GM23338 (cell line): ENCODE data around the gene SV2C. TPM values are rescaled to one million over a fixed set of nuclear protein-coding genes. Genes with fewer than 3 reads are reported as not detected.

Experiments used
- ATAC-seq: fragments of 200-7000 bp; cut with Tn5 transposase; 3 replicates; pipeline ENCODE4 v1.9.1; 2020
- DNase-seq: peaks from one replicate; pipeline ENCODE4 v3.0.0-alpha.2; 2015; ENCODE audit warnings: low spot score
- H2AFZ ChIP-seq: fragments of 200-600 bp; sonication (generic); 2 replicates; pipeline ENCODE4 v1.8.0; 2016; ENCODE audit warnings: antibody characterized with exemption, mild to moderate bottlenecking, moderate library complexity
- H3F3A ChIP-seq: fragments of 200-600 bp; sonication (generic); replicated peaks from 2 replicates; pipeline ENCODE4 v1.8.0; 2017; ENCODE audit warnings: antibody characterized with exemption, mixed run types, low read depth
- H3K27ac ChIP-seq: fragments of 200-600 bp; sonication (generic); 2 replicates; pipeline ENCODE4 v1.6.1; 2016; ENCODE audit warnings: low read depth
- H3K27me3 ChIP-seq: fragments of 200-600 bp; sonication (generic); 2 replicates; pipeline ENCODE4 v1.8.0; 2016; ENCODE audit warnings: mild to moderate bottlenecking, mixed run types, moderate library complexity; ENCODE audit not compliant: insufficient read depth
- H3K36me3 ChIP-seq: fragments of 200-600 bp; sonication (generic); 2 replicates; pipeline ENCODE4 v1.8.0; 2016; ENCODE audit warnings: mild to moderate bottlenecking; ENCODE audit not compliant: insufficient read depth
- H3K4me1 ChIP-seq: fragments of 200-600 bp; sonication (generic); 2 replicates; pipeline ENCODE4 v1.8.0; 2016; ENCODE audit warnings: mild to moderate bottlenecking, moderate library complexity; ENCODE audit not compliant: insufficient read depth
- H3K4me2 ChIP-seq: fragments of 200-600 bp; sonication (generic); 2 replicates; pipeline ENCODE4 v1.7.1; 2017; ENCODE audit warnings: mixed run types
- H3K4me3 ChIP-seq: fragments of 200-600 bp; sonication (generic); 2 replicates; pipeline ENCODE4 v1.6.1; 2016; ENCODE audit warnings: mixed run types
- H3K79me2 ChIP-seq: fragments of 200-600 bp; sonication (generic); replicated peaks from 2 replicates; pipeline ENCODE4 v1.8.0; 2017; ENCODE audit warnings: mild to moderate bottlenecking; ENCODE audit not compliant: insufficient read depth
- H3K9me2 ChIP-seq: fragments of 200-600 bp; sonication (generic); 2 replicates; pipeline ENCODE4 v1.8.0; 2017; ENCODE audit not compliant: insufficient read depth
- H4K20me1 ChIP-seq: fragments of 200-600 bp; sonication (generic); replicated peaks from 2 replicates; pipeline ENCODE4 v1.8.0; 2017; ENCODE audit warnings: mild to moderate bottlenecking; ENCODE audit not compliant: insufficient read depth
- H3K27ac Mint-ChIP-seq: 2 replicates; pipeline ENCODE4 v1.8.0; 2020; ENCODE audit warnings: inconsistent platforms, mild to moderate bottlenecking, moderate library complexity, mixed read lengths
- H3K27me3 Mint-ChIP-seq: 3 replicates; pipeline ENCODE4 v1.8.0; 2022; ENCODE audit warnings: low read depth, mild to moderate bottlenecking, moderate library complexity, mixed read lengths, inconsistent platforms; ENCODE audit not compliant: insufficient read depth, poor library complexity
- H3K36me3 Mint-ChIP-seq: 3 replicates; pipeline ENCODE4 v1.8.0; 2021; ENCODE audit warnings: low read depth, mild to moderate bottlenecking, inconsistent platforms, moderate library complexity, mixed read lengths
- H3K4me1 Mint-ChIP-seq: 3 replicates; pipeline ENCODE4 v1.8.0; 2020; ENCODE audit warnings: mild to moderate bottlenecking, inconsistent platforms, mixed read lengths
- H3K4me3 Mint-ChIP-seq: 3 replicates; pipeline ENCODE4 v1.8.0; 2021; ENCODE audit warnings: moderate library complexity, mild to moderate bottlenecking, inconsistent platforms, mixed read lengths
- H3K9me3 Mint-ChIP-seq: 3 replicates; pipeline ENCODE4 v1.8.0; 2020; ENCODE audit warnings: moderate library complexity, mild to moderate bottlenecking, inconsistent platforms, mixed read lengths
- CREB1 ChIP-seq: fragments of 250-450 bp; sonication (Bioruptor Pico); IDR thresholded peaks from 2 replicates; pipeline ENCODE4 v1.5.0; 2020; ENCODE audit warnings: low read depth, mild to moderate bottlenecking, moderate library complexity
- NANOG ChIP-seq: IDR thresholded peaks from 2 replicates; pipeline ENCODE4 v1.6.1; 2016; ENCODE audit warnings: antibody characterized with exemption, borderline replicate concordance
- POLR2AphosphoS5 ChIP-seq: IDR thresholded peaks from 2 replicates; pipeline ENCODE4 v1.6.1; 2016; ENCODE audit warnings: antibody characterized with exemption, low read depth
- REST ChIP-seq: IDR thresholded peaks from one replicate; pipeline ENCODE4 v1.6.1; 2018; ENCODE audit warnings: antibody characterized with exemption; ENCODE audit not compliant: unreplicated experiment
- ZNF331 ChIP-seq: fragments of 250-450 bp; sonication (Bioruptor Pico); IDR thresholded peaks from 2 replicates; pipeline ENCODE4 v1.5.0; 2020; ENCODE audit warnings: low read depth, mild to moderate bottlenecking, moderate library complexity
- polyA plus RNA-seq: library from polyadenylated mRNA; unstranded; fragments of >200 nt; fragmentation: Nextera tagmentation; extraction: Ambion mirVana; gene quantifications from 2 replicates; pipeline ENCODE4 v1.2.1, GENCODE V29; 2016
- total RNA-seq: library from RNA; depleted of rRNA; stranded (reverse); fragments of >200 nt; shearing (Covaris generic); gene quantifications from 2 replicates; pipeline ENCODE4 v1.2.3, GENCODE V29; 2014
- TF ChIP-seq, protein P1 (sequence below), 2 experiments: fragments of 200-600 bp in 1 of 2; sonication (generic) in 1 of 2; conservative IDR thresholded peaks; 2 replicates each; pipeline versions ENCODE4 v1.5.1 to v1.6.1; 2016 to 2017; ENCODE audit warnings: antibody characterized with exemption in 2 of 2, low read depth in 2 of 2, mild to moderate bottlenecking in 2 of 2, moderate library complexity in 1 of 2
- TF ChIP-seq, protein P2 (sequence below): IDR thresholded peaks from 2 replicates; pipeline ENCODE4 v1.6.1; 2016; ENCODE audit warnings: antibody characterized with exemption
- TF ChIP-seq, protein P3 (sequence below): fragments of 250-450 bp; sonication (Bioruptor Pico); IDR thresholded peaks from 2 replicates; pipeline ENCODE4 v1.5.0; 2020; ENCODE audit warnings: mild to moderate bottlenecking, moderate library complexity

Gene SV2C
- total and polyA plus RNA-seq, 2 experiments from 2014 or later: 0.05 to 0.07 TPM

- ATAC-seq: peak; percentile 60
- Mint-ChIP-seq H3K4me1 (peaks cover 14% of the 10 kb centered on the region), H3K9me3 (peaks cover 7% of the 10 kb centered on the region; the same call in 2 of the 3 replicates), H3K36me3 (no peaks in the 10 kb centered on the region; the same call in 2 of the 3 replicates), H3K27me3 (no peaks in the 10 kb centered on the region), H3K27ac (no peak overlapping the region), H3K4me3 (no peak overlapping the region)
- Histone ChIP-seq H3K27me3 (no peaks in the 10 kb centered on the region), H3K79me2 (no peaks in the 10 kb centered on the region), H3K4me3 (no peak overlapping the region), H3K4me2 (no peak overlapping the region), H3K36me3 (no peaks in the 10 kb centered on the region), H3F3A (no peaks in the 10 kb centered on the region), H4K20me1 (no peaks in the 10 kb centered on the region), H3K9me2 (0 out of 2 replicates have a peak, but pooled peaks cover 2% of the 10 kb centered on the region), H3K27ac (no peak overlapping the region), H2AFZ (0 out of 2 replicates have a peak overlapping the region, but pooled peaks have one; percentile 8), H3K4me1 (no peaks in the 10 kb centered on the region)
- DNase-seq: no peak
- TF ChIP-seq POLR2AphosphoS5 (no peak), REST (no peak)
These were observed 92.7 kb downstream of the SV2C start for GRCh38 chr5:76175821-76176403.

DNA sequence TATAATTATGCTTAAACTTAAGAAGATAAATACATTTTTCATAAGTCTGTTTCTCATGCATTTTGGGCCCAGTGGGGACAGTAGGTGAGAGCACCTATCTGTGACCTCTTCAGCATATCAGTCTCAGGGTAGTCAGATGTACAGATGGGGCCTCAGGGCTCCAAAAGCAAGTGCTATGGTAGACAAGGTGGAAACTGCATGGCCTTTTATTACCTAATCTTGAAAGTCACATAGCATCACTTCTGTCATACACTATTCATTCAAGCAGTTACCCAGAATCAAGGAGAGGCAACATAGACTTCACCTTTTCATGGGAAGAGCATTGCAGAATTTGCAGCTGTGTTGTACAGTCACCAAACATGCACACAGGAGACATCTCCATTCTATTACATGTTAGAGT, 94.8 kb downstream of the SV2C start:
- Histone ChIP-seq H3F3A (no peaks in the 10 kb centered on the region), H3K36me3 (no peaks in the 10 kb centered on the region), H3K27ac (no peak overlapping the region), H3K27me3 (no peaks in the 10 kb centered on the region), H3K4me2 (no peak overlapping the region), H3K9me2 (0 out of 2 replicates have a peak, but pooled peaks cover 6% of the 10 kb centered on the region), H4K20me1 (no peaks in the 10 kb centered on the region), H2AFZ (no peak overlapping the region), H3K79me2 (no peaks in the 10 kb centered on the region), H3K4me1 (no peaks in the 10 kb centered on the region), H3K4me3 (no peak overlapping the region)
- no peak for ATAC-seq
- no peak for DNase-seq
- Mint-ChIP-seq H3K4me1 (peaks cover 14% of the 10 kb centered on the region), H3K9me3 (peaks cover 9% of the 10 kb centered on the region), H3K27ac (no peak overlapping the region), H3K4me3 (no peak overlapping the region), H3K36me3 (no peaks in the 10 kb centered on the region; the same call in 2 of the 3 replicates), H3K27me3 (no peaks in the 10 kb centered on the region)
- TF ChIP-seq, protein P1, sequence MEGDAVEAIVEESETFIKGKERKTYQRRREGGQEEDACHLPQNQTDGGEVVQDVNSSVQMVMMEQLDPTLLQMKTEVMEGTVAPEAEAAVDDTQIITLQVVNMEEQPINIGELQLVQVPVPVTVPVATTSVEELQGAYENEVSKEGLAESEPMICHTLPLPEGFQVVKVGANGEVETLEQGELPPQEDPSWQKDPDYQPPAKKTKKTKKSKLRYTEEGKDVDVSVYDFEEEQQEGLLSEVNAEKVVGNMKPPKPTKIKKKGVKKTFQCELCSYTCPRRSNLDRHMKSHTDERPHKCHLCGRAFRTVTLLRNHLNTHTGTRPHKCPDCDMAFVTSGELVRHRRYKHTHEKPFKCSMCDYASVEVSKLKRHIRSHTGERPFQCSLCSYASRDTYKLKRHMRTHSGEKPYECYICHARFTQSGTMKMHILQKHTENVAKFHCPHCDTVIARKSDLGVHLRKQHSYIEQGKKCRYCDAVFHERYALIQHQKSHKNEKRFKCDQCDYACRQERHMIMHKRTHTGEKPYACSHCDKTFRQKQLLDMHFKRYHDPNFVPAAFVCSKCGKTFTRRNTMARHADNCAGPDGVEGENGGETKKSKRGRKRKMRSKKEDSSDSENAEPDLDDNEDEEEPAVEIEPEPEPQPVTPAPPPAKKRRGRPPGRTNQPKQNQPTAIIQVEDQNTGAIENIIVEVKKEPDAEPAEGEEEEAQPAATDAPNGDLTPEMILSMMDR (conservative IDR thresholded peaks at IDR 0.05; ENCODE audit: low read depth in 2 of 2): no peak
- TF ChIP-seq ZNF331 (CRISPR knock-in tag) (no peak), POLR2AphosphoS5 (no peak), CREB1 (CRISPR knock-in tag) (no peak), NANOG (no peak)
- TF ChIP-seq, protein P2, sequence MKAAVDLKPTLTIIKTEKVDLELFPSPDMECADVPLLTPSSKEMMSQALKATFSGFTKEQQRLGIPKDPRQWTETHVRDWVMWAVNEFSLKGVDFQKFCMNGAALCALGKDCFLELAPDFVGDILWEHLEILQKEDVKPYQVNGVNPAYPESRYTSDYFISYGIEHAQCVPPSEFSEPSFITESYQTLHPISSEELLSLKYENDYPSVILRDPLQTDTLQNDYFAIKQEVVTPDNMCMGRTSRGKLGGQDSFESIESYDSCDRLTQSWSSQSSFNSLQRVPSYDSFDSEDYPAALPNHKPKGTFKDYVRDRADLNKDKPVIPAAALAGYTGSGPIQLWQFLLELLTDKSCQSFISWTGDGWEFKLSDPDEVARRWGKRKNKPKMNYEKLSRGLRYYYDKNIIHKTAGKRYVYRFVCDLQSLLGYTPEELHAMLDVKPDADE: no peak
- TF ChIP-seq, protein P3, sequence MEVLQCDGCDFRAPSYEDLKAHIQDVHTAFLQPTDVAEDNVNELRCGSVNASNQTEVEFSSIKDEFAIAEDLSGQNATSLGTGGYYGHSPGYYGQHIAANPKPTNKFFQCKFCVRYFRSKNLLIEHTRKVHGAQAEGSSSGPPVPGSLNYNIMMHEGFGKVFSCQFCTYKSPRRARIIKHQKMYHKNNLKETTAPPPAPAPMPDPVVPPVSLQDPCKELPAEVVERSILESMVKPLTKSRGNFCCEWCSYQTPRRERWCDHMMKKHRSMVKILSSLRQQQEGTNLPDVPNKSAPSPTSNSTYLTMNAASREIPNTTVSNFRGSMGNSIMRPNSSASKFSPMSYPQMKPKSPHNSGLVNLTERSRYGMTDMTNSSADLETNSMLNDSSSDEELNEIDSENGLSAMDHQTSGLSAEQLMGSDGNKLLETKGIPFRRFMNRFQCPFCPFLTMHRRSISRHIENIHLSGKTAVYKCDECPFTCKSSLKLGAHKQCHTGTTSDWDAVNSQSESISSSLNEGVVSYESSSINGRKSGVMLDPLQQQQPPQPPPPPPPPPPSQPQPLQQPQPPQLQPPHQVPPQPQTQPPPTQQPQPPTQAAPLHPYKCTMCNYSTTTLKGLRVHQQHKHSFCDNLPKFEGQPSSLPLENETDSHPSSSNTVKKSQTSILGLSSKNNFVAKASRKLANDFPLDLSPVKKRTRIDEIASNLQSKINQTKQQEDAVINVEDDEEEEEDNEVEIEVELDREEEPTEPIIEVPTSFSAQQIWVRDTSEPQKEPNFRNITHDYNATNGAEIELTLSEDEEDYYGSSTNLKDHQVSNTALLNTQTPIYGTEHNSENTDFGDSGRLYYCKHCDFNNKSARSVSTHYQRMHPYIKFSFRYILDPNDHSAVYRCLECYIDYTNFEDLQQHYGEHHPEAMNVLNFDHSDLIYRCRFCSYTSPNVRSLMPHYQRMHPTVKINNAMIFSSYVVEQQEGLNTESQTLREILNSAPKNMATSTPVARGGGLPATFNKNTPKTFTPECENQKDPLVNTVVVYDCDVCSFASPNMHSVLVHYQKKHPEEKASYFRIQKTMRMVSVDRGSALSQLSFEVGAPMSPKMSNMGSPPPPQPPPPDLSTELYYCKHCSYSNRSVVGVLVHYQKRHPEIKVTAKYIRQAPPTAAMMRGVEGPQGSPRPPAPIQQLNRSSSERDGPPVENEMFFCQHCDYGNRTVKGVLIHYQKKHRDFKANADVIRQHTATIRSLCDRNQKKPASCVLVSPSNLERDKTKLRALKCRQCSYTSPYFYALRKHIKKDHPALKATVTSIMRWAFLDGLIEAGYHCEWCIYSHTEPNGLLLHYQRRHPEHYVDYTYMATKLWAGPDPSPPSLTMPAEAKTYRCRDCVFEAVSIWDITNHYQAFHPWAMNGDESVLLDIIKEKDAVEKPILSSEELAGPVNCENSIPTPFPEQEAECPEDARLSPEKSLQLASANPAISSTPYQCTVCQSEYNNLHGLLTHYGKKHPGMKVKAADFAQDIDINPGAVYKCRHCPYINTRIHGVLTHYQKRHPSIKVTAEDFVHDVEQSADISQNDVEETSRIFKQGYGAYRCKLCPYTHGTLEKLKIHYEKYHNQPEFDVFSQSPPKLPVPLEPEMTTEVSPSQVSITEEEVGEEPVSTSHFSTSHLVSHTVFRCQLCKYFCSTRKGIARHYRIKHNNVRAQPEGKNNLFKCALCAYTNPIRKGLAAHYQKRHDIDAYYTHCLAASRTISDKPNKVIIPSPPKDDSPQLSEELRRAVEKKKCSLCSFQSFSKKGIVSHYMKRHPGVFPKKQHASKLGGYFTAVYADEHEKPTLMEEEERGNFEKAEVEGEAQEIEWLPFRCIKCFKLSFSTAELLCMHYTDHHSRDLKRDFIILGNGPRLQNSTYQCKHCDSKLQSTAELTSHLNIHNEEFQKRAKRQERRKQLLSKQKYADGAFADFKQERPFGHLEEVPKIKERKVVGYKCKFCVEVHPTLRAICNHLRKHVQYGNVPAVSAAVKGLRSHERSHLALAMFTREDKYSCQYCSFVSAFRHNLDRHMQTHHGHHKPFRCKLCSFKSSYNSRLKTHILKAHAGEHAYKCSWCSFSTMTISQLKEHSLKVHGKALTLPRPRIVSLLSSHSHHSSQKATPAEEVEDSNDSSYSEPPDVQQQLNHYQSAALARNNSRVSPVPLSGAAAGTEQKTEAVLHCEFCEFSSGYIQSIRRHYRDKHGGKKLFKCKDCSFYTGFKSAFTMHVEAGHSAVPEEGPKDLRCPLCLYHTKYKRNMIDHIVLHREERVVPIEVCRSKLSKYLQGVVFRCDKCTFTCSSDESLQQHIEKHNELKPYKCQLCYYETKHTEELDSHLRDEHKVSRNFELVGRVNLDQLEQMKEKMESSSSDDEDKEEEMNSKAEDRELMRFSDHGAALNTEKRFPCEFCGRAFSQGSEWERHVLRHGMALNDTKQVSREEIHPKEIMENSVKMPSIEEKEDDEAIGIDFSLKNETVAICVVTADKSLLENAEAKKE (CRISPR knock-in tag): no peak
